Endodermal cell (in vitro differentiated cells): ENCODE results near the gene MAP2K5. TPM values are rescaled to one million over a fixed set of nuclear protein-coding genes. Genes with fewer than 3 reads are reported as not detected.

Experiments used
- DNase-seq: peaks from one replicate; pipeline ENCODE4 v3.0.0-alpha.2; 2017
- H3K27ac ChIP-seq: 2 replicates; pipeline ENCODE4 v1.5.1; 2013; ENCODE audit warnings: mild to moderate bottlenecking, low read depth, low read length, moderate library complexity
- H3K27me3 ChIP-seq: 2 replicates; pipeline ENCODE4 v1.6.1; 2013; ENCODE audit warnings: mild to moderate bottlenecking, low read length, moderate library complexity; ENCODE audit not compliant: insufficient read depth, control insufficient read depth, poor library complexity, severe bottlenecking
- H3K36me3 ChIP-seq: 2 replicates; pipeline ENCODE4 v1.7.0; 2013; ENCODE audit warnings: mild to moderate bottlenecking, low read length, moderate library complexity; ENCODE audit not compliant: control insufficient read depth, insufficient read depth
- H3K4me1 ChIP-seq: one replicate; pipeline ENCODE4 v1.7.0; 2013; ENCODE audit warnings: low read length; ENCODE audit not compliant: control insufficient read depth, insufficient read depth
- H3K4me3 ChIP-seq: 2 replicates; pipeline ENCODE4 v1.5.1; 2013; ENCODE audit warnings: mild to moderate bottlenecking, low read length, moderate library complexity
- H3K9ac ChIP-seq: 2 replicates; pipeline ENCODE4 v1.6.1; 2013; ENCODE audit warnings: mild to moderate bottlenecking, low read length, moderate library complexity; ENCODE audit not compliant: poor library complexity, severe bottlenecking; ENCODE audit errors: extremely low read depth
- H3K9me3 ChIP-seq: 2 replicates; pipeline ENCODE4 v1.6.1; 2013; ENCODE audit warnings: mild to moderate bottlenecking, low read length, moderate library complexity; ENCODE audit not compliant: control insufficient read depth
- H3K27ac Mint-ChIP-seq: 2 replicates; pipeline ENCODE4 v1.8.0; 2020; ENCODE audit warnings: mixed read lengths
- H3K27me3 Mint-ChIP-seq: 2 replicates; pipeline ENCODE4 v1.8.0; 2021; ENCODE audit warnings: mild to moderate bottlenecking, mixed read lengths; ENCODE audit not compliant: insufficient read depth
- H3K36me3 Mint-ChIP-seq: 2 replicates; pipeline ENCODE4 v1.8.0; 2020; ENCODE audit warnings: low read depth, mixed read lengths
- H3K4me1 Mint-ChIP-seq: 2 replicates; pipeline ENCODE4 v1.8.0; 2020; ENCODE audit warnings: mixed read lengths
- H3K4me3 Mint-ChIP-seq: 2 replicates; pipeline ENCODE4 v1.8.0; 2020; ENCODE audit warnings: mild to moderate bottlenecking, moderate library complexity, mixed read lengths
- H3K9me3 Mint-ChIP-seq: 2 replicates; pipeline ENCODE4 v1.8.0; 2020; ENCODE audit warnings: mild to moderate bottlenecking, mixed read lengths
- WGBS, 2 experiments: methylation state at CpG; one replicate each; pipeline versions ENCODE4 v1.1.5 to v1.1.7; 2013; ENCODE audit warnings: missing lambda C conversion rate in 2 of 2, mixed read lengths in 1 of 2; ENCODE audit not compliant: insufficient coverage in 1 of 2, insufficient read length in 1 of 2; 5-methylcytosine and 5-hydroxymethylcytosine counted together
- total RNA-seq, 2 donors: library from RNA; stranded (reverse); fragmentation: NEBNext Ultra II Directional in 1 of 2; extraction: Animal tissue kit (Norgen Biotek cat#: 25700) in 1 of 2; gene quantifications; 2 replicates in 1 of 2; 3 replicates in 1 of 2; pipeline ENCODE4 v1.2.1, GENCODE V29; 2021
- TF ChIP-seq, protein P1 (sequence below): fragments of 200-600 bp; sonication (generic); conservative IDR thresholded peaks from 2 replicates; pipeline ENCODE4 v1.5.0; 2021; ENCODE audit warnings: antibody characterized with exemption, mild to moderate bottlenecking

Gene MAP2K5
- total RNA-seq, 2 donors from 2014 or later, result 17.1 to 26.7 TPM

DNA sequence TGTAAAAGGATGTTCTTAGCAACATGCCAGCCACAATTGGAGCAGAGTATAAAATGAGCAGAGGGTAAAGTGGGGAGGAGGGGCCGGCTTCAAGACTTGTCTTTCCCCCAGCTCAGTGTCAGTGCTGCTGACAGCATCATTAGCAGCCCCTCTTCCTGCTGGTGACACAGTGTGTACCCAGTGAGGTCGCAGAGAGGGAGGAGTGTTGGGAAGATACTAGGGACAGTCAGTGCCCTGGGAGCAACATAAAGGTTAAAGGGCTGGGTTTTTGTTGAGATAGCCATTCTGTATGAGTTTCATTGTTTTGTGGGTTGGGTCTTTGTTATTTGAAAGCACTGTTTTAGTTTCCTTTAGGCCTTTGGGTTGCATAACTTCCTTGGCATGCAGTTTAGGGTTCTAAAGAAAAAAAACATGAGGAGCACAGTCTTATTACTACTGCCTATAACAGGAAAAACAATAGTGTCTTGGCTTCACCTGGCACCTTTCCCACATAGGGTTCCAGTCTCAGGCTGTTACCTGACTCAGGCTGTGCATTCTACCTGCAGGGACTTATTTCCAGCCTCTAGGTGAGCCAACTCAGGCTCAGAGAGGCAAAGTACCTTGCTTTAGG, 188.7 kb downstream of the MAP2K5 start:
- H3K4me1 Mint-ChIP-seq, result peaks cover 24% of the 10 kb centered on the region
- peaks cover 16% of the 10 kb centered on the region for H3K27me3 ChIP-seq
- WGBS, 2 experiments, result 0 to 23% methylated on average over 1 to 2 of the region's 2 CpGs

DNA sequence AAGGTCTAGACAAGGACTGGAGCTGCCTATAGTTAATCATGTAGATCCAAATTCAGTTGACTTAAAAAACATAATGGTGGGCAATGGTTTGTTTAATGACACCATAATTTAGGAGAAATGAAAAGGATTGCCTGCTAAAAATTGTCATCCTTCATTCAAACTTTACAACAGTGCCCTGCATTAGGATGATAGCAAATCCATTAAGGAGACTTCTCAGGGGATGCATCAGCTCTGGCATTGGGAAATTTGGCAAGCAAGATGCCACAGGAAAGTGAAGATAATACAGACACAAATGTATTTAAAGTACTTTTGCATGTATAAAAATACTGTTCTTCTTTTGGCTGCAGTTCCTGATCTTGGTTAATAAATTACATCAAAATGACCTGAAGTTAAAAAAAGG, 189.7 kb downstream of the MAP2K5 start:
- DNase-seq, result no peak
- no peaks in the 10 kb centered on the region for H3K36me3 Mint-ChIP-seq
- peaks cover 24% of the 10 kb centered on the region for H3K4me1 Mint-ChIP-seq
- H3K9me3 Mint-ChIP-seq, result no peaks in the 10 kb centered on the region
- TF ChIP-seq, protein P1, sequence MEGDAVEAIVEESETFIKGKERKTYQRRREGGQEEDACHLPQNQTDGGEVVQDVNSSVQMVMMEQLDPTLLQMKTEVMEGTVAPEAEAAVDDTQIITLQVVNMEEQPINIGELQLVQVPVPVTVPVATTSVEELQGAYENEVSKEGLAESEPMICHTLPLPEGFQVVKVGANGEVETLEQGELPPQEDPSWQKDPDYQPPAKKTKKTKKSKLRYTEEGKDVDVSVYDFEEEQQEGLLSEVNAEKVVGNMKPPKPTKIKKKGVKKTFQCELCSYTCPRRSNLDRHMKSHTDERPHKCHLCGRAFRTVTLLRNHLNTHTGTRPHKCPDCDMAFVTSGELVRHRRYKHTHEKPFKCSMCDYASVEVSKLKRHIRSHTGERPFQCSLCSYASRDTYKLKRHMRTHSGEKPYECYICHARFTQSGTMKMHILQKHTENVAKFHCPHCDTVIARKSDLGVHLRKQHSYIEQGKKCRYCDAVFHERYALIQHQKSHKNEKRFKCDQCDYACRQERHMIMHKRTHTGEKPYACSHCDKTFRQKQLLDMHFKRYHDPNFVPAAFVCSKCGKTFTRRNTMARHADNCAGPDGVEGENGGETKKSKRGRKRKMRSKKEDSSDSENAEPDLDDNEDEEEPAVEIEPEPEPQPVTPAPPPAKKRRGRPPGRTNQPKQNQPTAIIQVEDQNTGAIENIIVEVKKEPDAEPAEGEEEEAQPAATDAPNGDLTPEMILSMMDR, result no peak
- H3K36me3 ChIP-seq, result no peaks in the 10 kb centered on the region
- no peak overlapping the region for H3K9ac ChIP-seq
- no peak overlapping the region for H3K4me3 ChIP-seq
- peaks cover 16% of the 10 kb centered on the region for H3K27me3 ChIP-seq
- H3K4me1 ChIP-seq, result no peaks in the 10 kb centered on the region
- H3K4me3 Mint-ChIP-seq, result no peak overlapping the region
- no peaks in the 10 kb centered on the region for H3K9me3 ChIP-seq
- no peak overlapping the region for H3K27ac Mint-ChIP-seq
- H3K27me3 Mint-ChIP-seq, result peaks cover 5% of the 10 kb centered on the region
- H3K27ac ChIP-seq, result no peak overlapping the region

More for the DNA sequence above, 188.7 kb downstream of the MAP2K5 start:
- Histone ChIP-seq H3K27ac (no peak overlapping the region), H3K9me3 (no peaks in the 10 kb centered on the region), H3K4me1 (no peaks in the 10 kb centered on the region), H3K36me3 (no peaks in the 10 kb centered on the region), H3K4me3 (no peak overlapping the region), H3K9ac (no peak overlapping the region)
- H3K27ac Mint-ChIP-seq, result no peak overlapping the region
- TF ChIP-seq, protein P1, result no peak
- H3K36me3 Mint-ChIP-seq, result no peaks in the 10 kb centered on the region
- DNase-seq, result no peak
- H3K27me3 Mint-ChIP-seq, result peaks cover 5% of the 10 kb centered on the region
- no peaks in the 10 kb centered on the region for H3K9me3 Mint-ChIP-seq
- H3K4me3 Mint-ChIP-seq, result no peak overlapping the region

DNA sequence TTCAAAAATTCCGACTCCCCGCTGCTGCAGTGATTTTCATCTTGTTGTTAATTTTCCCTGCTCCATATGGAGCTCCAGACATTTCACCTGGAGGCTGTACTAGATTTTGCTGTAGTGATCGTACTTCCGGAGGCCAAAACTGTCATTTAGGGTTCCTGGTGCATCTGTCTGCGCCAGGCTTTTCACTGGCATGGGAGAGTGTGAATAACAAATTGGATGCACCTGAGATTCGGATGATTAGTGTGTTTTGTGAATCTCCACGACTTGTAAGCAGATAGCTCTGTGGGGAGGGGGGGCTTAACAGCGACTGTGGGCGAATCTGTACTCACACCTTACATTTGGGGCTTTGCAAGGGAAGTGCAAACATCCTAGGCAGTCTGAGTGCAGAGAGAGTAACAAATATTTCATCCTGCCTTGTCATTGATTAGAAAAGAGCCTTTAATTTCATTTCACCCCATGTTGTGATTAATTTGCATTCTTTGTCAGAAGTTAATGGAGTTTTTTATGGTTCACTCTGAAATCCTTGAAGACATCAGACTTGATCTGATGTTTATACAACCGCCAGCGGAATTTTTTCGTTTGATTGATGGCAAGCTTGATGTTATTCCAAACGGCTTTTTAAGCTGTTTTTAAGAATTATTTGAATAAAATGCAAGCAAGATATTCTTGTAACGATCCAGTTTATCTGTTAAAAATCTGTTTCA, 190.3 kb downstream of the MAP2K5 start:
- H3K4me3 ChIP-seq, result no peak overlapping the region
- H3K9ac ChIP-seq, result no peak overlapping the region
- no peaks in the 10 kb centered on the region for H3K9me3 Mint-ChIP-seq
- no peak overlapping the region for H3K4me3 Mint-ChIP-seq
- H3K27ac Mint-ChIP-seq, result no peak overlapping the region
- no peaks in the 10 kb centered on the region for H3K4me1 ChIP-seq
- H3K36me3 ChIP-seq, result no peaks in the 10 kb centered on the region
- peaks cover 16% of the 10 kb centered on the region for H3K27me3 ChIP-seq
- H3K36me3 Mint-ChIP-seq, result no peaks in the 10 kb centered on the region
- no peak for DNase-seq
- no peaks in the 10 kb centered on the region for H3K9me3 ChIP-seq
- no peak overlapping the region for H3K27ac ChIP-seq
- H3K27me3 Mint-ChIP-seq, result peaks cover 5% of the 10 kb centered on the region
- TF ChIP-seq, protein P1, result no peak
- H3K4me1 Mint-ChIP-seq, result peaks cover 24% of the 10 kb centered on the region
- 79 to 94% methylated on average over 11 to 14 of the region's 14 CpGs for WGBS, 2 experiments
